Thyroid gland (tissue), 4 donors: ENCODE data around the gene RCAN2. TPM values are rescaled to one million over a fixed set of nuclear protein-coding genes. Genes with fewer than 3 reads are reported as not detected.
A peak's percentile ranks its signal among the peaks of the same experiment; 100 is the strongest.

Experiments used
- DNase-seq, 2 donors: peaks; one replicate each; pipeline ENCODE4 v3.0.0-alpha.2; 2019
- H3K27ac ChIP-seq, 3 donors: fragments of 200-600 bp; sonication (generic); 1 replicate in 2 of 3; 2 replicates in 1 of 3; pipeline ENCODE4 v1.5.1; 2016 to 2019; ENCODE audit warnings: mild to moderate bottlenecking in 1 of 3, moderate library complexity in 1 of 3
- H3K27me3 ChIP-seq: fragments of 200-600 bp; sonication (generic); one replicate; pipeline ENCODE4 v1.5.1; 2019
- H3K36me3 ChIP-seq, 2 donors: fragments of 200-600 bp; sonication (generic); one replicate each; pipeline ENCODE4 v1.5.1; 2016 to 2019
- H3K4me1 ChIP-seq, 2 donors: fragments of 200-600 bp; sonication (generic); one replicate each; pipeline ENCODE4 v1.5.1; 2017 to 2019
- H3K4me3 ChIP-seq, 3 donors: fragments of 200-600 bp; sonication (generic); replicated peaks in 1 of 3; 1 replicate in 2 of 3; 2 replicates in 1 of 3; pipeline ENCODE4 v1.5.1; 2016; ENCODE audit warnings: mild to moderate bottlenecking in 1 of 3
- H3K9me3 ChIP-seq: fragments of 200-600 bp; sonication (generic); one replicate; pipeline ENCODE4 v1.5.1; 2017
- POLR2A ChIP-seq, 2 donors: fragments of 450-650 bp; IDR thresholded peaks; one replicate each; pipeline ENCODE4 v1.6.1; 2017; ENCODE audit warnings: antibody characterized with exemption in 2 of 2, mild to moderate bottlenecking in 2 of 2, moderate library complexity in 1 of 2
- WGBS, 2 donors: methylation state at CpG; one replicate each; pipeline ENCODE4 v1.1.5; 2017; 5-methylcytosine and 5-hydroxymethylcytosine counted together
- intact Hi-C: fragments of 100-400 bp; cut with DNase I; formaldehyde crosslinking; loops from one replicate; pipeline ENCODE4 v1.15.1; 2023
- total RNA-seq, 4 donors: library from RNA; depleted of rRNA; stranded (reverse); fragments of >200 nt; gene quantifications; one replicate each; pipeline ENCODE4 v1.2.3, GENCODE V29; 2016
- TF ChIP-seq, protein P1 (sequence below), 6 experiments: fragments of 200-600 bp in 3 of 6; fragments of 450-650 bp in 3 of 6; sonication (generic) in 3 of 6; IDR thresholded peaks; one replicate each; pipeline ENCODE4 v1.5.1; 2016 to 2019; ENCODE audit warnings: antibody characterized with exemption in 6 of 6, mild to moderate bottlenecking in 2 of 6, inconsistent platforms in 1 of 6, moderate library complexity in 1 of 6

Gene RCAN2
- total RNA-seq, 4 donors from 2014 or later, result 14.0 to 33.2 (median 23.3) TPM

DNA sequence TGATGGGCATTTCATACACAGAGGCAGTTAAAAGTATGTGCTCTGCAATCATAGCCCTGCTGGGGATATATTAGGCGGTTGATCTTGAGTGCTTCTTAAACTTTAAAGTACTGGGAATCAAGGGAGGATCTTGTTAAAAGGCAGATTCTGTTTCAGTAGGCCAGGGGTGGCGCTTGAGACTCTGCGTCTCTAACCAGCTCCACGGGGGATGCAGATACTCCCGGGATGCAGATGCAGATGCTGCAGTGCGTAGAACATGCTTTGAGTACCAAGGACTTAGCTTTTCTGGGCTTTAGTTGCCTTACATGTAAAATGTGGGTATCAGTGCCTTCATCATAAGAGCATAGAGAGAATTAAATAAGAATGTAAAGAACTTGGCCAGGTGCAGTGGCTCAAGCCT, 276.0 kb downstream of the RCAN2 start:
- Histone ChIP-seq H3K36me3 (no peaks in the 10 kb centered on the region), H3K4me1 (peaks cover 7 to 8% of the 10 kb centered on the region in 2 donors), H3K27me3 (no peaks in the 10 kb centered on the region), H3K4me3 (no peak overlapping the region), H3K9me3 (no peaks in the 10 kb centered on the region), H3K27ac (no peak overlapping the region)
- intact Hi-C loops, result loop anchor here (10.0 kb wide), 1 partner anchor 120 kb away; no protein-coding TSS in a partner anchor
- no peak for DNase-seq
- WGBS, 2 donors, result 44 to 49% methylated on average over 6 of the region's 6 CpGs
- no peak for TF ChIP-seq POLR2A (IDR thresholded peaks at IDR 0.05)
- TF ChIP-seq, protein P1, sequence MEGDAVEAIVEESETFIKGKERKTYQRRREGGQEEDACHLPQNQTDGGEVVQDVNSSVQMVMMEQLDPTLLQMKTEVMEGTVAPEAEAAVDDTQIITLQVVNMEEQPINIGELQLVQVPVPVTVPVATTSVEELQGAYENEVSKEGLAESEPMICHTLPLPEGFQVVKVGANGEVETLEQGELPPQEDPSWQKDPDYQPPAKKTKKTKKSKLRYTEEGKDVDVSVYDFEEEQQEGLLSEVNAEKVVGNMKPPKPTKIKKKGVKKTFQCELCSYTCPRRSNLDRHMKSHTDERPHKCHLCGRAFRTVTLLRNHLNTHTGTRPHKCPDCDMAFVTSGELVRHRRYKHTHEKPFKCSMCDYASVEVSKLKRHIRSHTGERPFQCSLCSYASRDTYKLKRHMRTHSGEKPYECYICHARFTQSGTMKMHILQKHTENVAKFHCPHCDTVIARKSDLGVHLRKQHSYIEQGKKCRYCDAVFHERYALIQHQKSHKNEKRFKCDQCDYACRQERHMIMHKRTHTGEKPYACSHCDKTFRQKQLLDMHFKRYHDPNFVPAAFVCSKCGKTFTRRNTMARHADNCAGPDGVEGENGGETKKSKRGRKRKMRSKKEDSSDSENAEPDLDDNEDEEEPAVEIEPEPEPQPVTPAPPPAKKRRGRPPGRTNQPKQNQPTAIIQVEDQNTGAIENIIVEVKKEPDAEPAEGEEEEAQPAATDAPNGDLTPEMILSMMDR (IDR thresholded peaks at IDR 0.05), result no peak

DNA sequence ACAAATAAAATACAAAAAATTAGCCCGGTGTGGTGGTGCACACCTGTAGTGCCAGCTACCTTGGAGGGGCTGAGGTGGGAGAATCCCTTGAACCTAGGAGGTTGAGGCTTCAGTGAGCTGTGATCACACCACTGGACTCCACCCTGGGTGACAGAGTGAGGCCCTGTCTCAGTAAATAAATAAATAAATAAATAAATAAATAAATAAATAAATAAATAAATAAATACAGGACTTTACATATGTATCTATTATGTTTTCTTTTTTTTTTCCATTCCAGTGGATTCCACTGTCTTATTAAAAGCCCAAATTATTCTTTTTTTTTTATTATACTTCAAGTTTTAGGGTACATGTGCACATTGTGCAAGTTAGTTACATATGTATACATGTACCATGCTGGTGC, 279.3 kb downstream of the RCAN2 start:
- Histone ChIP-seq H3K27ac (no peak overlapping the region), H3K4me3 (no peak overlapping the region), H3K4me1 (no peaks in the 10 kb centered on the region), H3K36me3 (no peaks in the 10 kb centered on the region), H3K9me3 (no peaks in the 10 kb centered on the region), H3K27me3 (no peaks in the 10 kb centered on the region)
- TF ChIP-seq, protein P1 (IDR thresholded peaks at IDR 0.05), result no peak
- no peak for TF ChIP-seq POLR2A (IDR thresholded peaks at IDR 0.05)
- intact Hi-C loops, result loop anchor here (10.0 kb wide), 1 partner anchor 117 kb away; no protein-coding TSS in a partner anchor
- DNase-seq, result no peak
- 92 to 96% methylated on average over 1 of the region's 1 CpG for WGBS, 2 donors

DNA sequence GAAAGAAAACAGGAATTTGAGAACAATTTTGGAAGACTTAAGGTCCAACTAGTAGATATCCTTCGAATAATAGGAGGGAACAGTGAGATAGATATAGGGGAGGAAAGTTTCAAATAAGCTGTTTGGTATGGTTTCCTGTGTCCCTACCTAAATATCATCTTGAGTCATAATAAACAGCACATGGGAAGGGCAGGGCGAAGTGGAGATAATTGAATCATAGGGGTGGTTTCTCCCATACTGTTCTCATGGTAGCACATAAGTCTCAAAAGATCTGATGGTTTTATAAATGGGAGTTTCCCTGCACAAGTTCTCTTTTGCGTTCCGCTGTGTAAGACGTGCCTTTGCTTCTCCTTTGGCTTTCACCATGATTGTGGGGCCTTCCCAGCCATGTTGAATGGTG, 281.0 kb downstream of the RCAN2 start:
- Histone ChIP-seq H3K9me3 (no peaks in the 10 kb centered on the region), H3K27me3 (no peaks in the 10 kb centered on the region), H3K36me3 (no peaks in the 10 kb centered on the region), H3K4me1 (no peaks in the 10 kb centered on the region), H3K4me3 (no peak overlapping the region), H3K27ac (no peak overlapping the region)
- no peak for TF ChIP-seq POLR2A (IDR thresholded peaks at IDR 0.05)
- TF ChIP-seq, protein P1 (IDR thresholded peaks at IDR 0.05), result no peak
- DNase-seq, result no peak
- intact Hi-C loops, result loop anchor here (10.0 kb wide), 1 partner anchor 115 kb away; no protein-coding TSS in a partner anchor
- 88 to 94% methylated on average over 5 of the region's 5 CpGs for WGBS, 2 donors

DNA sequence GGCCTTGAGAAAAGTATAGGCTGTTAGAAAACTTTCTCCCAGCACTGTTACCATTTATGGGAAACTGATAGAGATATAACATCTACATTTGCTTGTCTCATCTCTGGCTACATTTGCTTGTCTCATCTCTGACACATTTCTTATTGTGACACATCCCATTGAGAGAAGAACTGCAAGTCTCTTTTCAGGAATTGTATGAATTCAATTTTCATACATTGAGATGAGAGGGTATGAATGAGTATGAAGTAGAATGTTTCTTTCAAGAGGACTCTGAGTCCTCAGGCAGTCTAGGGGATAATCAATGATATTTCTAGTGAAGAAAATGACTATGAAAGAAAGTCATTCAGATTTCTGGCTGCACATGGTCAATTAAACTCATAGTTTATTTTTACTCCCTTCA, 282.9 kb downstream of the RCAN2 start:
- H3K9me3 ChIP-seq, result no peaks in the 10 kb centered on the region
- no peaks in the 10 kb centered on the region for H3K4me1 ChIP-seq
- intact Hi-C loops, result no loop called here
- H3K27me3 ChIP-seq, result no peaks in the 10 kb centered on the region
- H3K36me3 ChIP-seq, result no peaks in the 10 kb centered on the region
- no peak overlapping the region for H3K27ac ChIP-seq
- no peak for DNase-seq
- TF ChIP-seq, protein P1 (IDR thresholded peaks at IDR 0.05), result no peak
- no peak for TF ChIP-seq POLR2A (IDR thresholded peaks at IDR 0.05)
- H3K4me3 ChIP-seq, result no peak overlapping the region

DNA sequence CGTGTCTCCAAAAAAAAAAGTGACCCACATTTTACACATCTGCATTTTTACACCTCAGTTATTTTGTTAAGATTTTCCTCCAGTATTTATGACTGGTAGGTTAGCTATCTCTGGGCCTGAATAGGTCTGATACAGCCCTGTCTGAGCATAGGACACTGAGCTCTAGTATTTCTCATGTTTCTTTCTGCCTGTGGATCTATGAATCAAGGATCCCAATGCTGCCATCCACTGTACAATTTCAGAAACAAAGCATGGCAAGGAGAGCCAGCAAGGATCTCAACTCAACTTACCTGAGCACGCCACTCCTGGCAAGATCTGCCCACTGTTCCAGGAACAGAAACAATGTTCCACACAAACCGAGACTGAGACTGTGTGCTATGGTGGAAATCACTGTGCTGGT, 284.1 kb downstream of the RCAN2 start:
- TF ChIP-seq POLR2A (IDR thresholded peaks at IDR 0.05), result no peak
- TF ChIP-seq, protein P1 (IDR thresholded peaks at IDR 0.05), result peak in 2 of 6 experiments; percentile 16 to 17
- Histone ChIP-seq H3K4me3 (no peak overlapping the region), H3K9me3 (no peaks in the 10 kb centered on the region), H3K27ac (no peak overlapping the region), H3K36me3 (no peaks in the 10 kb centered on the region), H3K27me3 (no peaks in the 10 kb centered on the region), H3K4me1 (no peaks in the 10 kb centered on the region)
- WGBS, 2 donors, result 76 to 82% methylated on average over 3 of the region's 3 CpGs
- intact Hi-C loops, result no loop called here
- DNase-seq, result no peak
